ENCODE data around the gene TMEM130.
"Not testable (repeated sequence)": the region's sequence is repeated elsewhere in the genome, so short reads cannot be mapped to it uniquely, and the experiment has no call there.

Gene TMEM130

GRCh38 chr7:98842552-98842951 lies 27.3 kb downstream of the TMEM130 start:
- FAIRE-seq; DNase-seq (ENCODE audit: low spot score): not testable (repeated sequence)

DNA sequence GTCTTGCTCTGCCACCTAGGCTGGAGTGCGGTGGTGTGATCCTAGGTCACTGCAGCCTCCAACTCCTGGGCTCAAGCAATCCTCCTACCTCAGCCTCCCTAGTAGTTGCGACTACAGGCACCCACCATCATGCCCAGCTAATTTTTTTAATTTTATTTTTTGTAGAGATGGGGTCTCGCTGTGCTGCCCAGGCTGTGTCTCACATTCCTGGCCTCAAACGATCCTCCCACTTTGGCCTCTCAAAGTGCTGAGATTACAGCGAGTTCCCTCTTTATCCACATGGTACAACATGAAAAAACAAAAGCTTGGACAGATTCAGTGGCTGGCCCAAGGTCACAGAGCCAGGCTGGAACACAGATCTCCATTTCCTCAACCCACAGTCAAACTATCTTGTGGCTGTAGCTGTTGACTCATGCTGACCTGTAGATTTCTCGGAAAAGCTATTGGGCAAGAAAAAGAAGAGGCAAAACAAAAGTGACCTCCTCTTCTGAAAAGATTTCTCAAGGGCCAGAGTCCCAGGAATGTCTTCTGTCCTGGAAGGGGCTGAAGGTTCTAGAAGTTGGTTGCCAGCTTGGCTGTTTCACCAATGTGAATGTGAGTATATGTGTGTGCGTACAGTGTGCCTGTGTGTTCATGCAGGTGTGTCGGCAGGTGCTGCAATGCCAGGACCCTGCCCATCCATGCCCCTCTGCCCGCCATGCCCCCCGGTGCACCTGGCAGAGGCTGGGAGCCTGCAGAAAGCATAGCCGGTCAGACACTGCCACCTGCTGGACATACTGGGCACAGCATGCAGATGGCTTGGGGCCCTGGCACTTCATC lies 28.4 kb downstream of the TMEM130 start:
- FAIRE-seq (no peak), DNase-seq (ENCODE audit: low spot score) (peak; percentile 52)

- no peak for FAIRE-seq
- no peak for DNase-seq (ENCODE audit: low spot score)
Measured at GRCh38 chr7:98840722-98841121, 29.1 kb downstream of the TMEM130 start.

DNA sequence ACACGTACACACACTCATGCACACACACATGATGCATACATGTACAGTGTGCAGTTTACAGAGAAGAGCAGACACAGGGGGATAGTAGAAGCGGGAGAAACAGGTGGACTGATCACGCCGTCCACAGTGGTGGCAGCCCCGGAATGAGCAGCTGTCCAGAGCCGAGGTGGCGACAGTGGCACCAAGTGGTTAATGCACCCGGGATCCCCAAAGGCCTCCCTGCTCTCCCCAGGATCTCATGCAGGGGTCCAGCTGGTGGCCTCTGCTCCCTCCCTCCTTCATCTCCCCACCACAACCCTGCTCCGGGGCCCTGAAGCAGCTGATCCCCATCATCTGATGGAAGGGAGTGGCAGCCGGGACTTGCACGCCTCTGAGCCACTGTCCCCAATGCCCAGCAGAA lies 29.7 kb downstream of the TMEM130 start:
- FAIRE-seq, result no peak
- no peak for DNase-seq (ENCODE audit: low spot score)

- no peak for DNase-seq (ENCODE audit: low spot score)
- FAIRE-seq, result no peak
Measured at GRCh38 chr7:98837630-98837972, 32.2 kb downstream of the TMEM130 start.

DNA sequence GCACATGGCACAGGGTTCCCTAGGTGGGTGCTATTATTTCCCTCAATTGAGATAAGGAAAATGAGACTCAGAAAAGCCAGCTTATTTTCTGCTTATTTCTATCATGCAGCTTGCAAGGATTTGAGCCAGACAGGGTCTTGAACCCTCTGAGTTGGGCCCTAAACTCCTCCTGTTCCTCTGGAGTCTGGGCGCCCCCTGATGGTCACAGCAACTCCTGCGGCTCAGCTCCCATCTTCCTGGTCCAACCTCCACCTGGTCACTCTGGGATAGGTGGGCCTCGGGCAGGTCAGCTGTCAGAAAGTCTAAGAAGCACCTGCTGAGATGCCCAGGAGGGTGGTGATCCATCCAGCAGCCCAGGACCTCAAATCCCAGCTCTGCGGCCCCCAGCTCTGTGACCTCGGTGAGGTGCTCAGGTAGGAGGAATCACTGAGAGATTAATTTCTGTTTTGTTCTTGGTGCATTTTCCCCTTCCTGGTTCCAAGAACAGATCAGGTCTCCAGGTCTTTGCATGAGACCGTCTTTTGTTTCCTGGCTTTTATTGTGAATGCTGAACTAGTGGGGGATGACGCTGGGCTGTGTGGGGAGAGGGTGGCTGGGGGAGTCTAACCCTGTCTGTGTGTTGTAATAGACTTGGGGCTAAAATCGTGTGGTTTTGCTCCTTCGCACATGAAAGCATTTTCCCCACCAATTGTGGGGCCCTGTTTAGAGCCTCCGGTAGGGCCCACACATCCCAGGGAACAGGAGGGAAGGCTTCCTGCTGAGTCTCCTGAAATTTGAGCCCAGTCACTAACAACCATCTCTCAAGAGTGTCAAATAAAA lies 32.8 kb downstream of the TMEM130 start:
- DNase-seq (ENCODE audit: low spot score) (peak; percentile 27), FAIRE-seq (no peak)

GRCh38 chr7:98834949-98835348 lies 34.9 kb downstream of the TMEM130 start:
- FAIRE-seq, result no peak
- no peak for DNase-seq (ENCODE audit: low spot score)

GRCh38 chr7:98833022-98833421 lies 36.8 kb downstream of the TMEM130 start:
- no peak for DNase-seq (ENCODE audit: low spot score)
- FAIRE-seq, result no peak

GRCh38 chr7:98831641-98832221 lies 38.1 kb downstream of the TMEM130 start:
- DNase-seq (ENCODE audit: low spot score), result no peak

GRCh38 chr7:98830972-98831548 lies 38.8 kb downstream of the TMEM130 start:
- no peak for FAIRE-seq
- no peak for DNase-seq (ENCODE audit: low spot score)

More at GRCh38 chr7:98831641-98832221, 38.1 kb downstream of the TMEM130 start:
- no peak for FAIRE-seq

GRCh38 chr7:98828368-98828767 lies 41.4 kb downstream of the TMEM130 start:
- no peak for FAIRE-seq
- no peak for DNase-seq (ENCODE audit: low spot score)

GRCh38 chr7:98827258-98827657 lies 42.6 kb downstream of the TMEM130 start:
- FAIRE-seq (no peak), DNase-seq (ENCODE audit: low spot score) (no peak)

DNA sequence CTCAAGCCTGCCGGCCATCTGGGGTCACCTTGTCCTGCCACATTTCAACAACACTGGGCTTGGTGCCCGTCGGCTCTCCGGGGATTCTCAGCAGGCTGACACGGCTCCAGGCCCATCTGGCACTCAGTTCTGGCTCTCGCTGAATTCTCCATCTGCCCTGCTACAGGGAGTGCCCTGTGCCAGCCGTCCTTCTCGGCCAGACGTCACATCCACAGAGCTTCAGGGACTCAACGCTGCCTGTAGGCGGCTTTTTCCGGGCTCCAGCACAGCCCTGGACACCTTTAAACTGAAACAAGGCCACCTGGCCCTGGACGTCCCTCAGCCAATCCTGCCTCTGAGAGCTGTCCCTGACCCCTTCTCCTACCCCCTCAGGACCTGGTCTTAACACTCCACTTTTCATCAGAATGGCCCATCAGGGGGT lies 43.0 kb downstream of the TMEM130 start:
- no peak for DNase-seq (ENCODE audit: low spot score)
- FAIRE-seq, result no peak

DNA sequence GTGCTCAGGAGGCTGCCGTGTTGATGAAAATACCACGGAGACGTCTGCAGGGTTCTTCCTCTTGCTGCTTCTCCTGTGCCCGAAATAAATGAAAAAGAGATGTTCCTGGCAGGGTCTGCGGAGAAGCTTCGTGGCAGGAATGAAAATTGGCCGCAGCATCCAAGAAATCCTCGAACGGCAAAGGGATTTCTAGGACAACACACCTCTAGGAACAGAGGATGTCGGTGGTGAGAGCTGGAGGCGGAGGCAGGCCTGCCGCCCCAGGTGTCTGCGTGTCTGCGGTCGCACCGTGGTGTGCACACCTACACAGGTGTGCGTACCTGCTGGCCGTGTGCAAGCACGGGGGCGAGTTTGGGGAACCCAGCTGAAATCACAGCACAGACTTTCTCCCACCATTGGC lies 43.4 kb downstream of the TMEM130 start:
- FAIRE-seq (no peak), DNase-seq (ENCODE audit: low spot score) (no peak)

DNA sequence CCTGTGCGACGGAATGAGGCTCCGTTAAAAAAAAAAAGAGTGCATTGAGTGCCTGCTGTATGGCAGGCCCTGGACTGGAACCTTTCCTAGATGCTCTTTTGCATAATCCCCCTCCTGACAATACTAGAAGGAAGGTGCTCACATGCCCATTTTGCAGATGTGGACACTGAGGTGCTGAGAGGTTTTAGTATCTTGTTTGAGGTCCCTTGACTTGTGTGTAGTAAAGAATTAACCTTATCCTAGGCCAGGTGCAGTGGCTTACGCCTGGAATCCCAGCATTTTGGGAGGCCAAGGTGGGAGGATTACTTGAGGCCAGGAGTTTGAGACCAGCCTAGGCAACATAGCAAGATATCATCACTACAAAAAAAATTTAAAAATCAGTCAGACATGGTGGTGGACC lies 46.6 kb downstream of the TMEM130 start:
- no peak for FAIRE-seq
- no peak for DNase-seq (ENCODE audit: low spot score)

DNA sequence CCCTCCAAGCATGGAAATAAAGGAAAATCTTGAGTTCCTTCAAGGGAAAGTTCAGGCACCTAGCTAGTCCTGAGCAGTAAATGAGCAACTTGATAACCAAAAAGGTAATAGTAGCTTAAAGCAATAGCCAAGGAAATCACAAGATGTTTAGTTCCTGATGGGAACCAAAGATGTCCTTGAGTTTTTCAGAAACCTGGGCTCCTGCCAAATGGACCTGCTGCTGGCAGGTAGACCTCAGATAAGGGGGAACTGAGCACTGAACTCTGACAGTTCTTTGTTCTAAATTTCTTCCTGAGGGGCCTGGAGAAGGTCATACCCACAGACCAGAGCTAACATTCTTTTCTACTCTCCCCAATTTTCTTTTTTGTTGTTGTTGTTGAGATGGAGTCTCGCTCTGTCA lies 48.5 kb downstream of the TMEM130 start:
- DNase-seq (ENCODE audit: low spot score), result no peak
- no peak for FAIRE-seq

DNA sequence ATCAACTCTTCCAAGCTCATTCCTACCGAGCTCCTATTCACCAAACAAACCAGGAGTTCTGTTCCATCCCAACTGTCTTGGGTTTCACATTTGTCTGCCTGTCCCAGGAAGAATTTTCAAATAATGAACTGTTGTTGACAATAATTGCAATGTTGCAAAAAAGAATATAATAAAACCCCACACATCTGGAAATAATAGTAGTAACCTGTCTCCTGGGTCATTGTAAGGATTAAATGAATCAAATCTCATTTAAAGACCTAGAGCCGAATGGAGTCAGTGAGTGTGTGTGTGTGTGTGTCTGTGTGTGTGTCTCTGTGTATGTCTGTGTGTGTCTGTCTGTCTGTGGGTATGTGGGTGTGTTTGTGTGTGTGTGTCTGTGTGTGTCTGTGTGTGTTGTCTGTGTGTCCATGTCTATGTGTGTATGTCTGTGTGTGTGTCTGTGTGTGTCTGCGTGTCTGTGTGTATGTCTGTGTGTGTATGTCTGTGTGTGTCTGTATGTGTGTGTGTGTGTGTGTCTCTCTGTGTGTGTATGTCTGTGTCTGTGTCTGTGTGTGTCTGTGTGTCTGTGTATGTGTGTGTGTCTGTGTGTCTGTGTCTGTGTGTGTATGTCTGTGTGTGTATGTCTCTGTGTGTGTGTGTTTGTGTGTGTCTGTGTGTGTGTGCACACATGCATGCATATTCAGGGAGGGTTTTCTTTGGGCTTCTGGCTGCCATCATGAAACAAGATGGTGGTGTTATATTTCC lies 52.7 kb downstream of the TMEM130 start:
- no peak for FAIRE-seq

GRCh38 chr7:98816241-98816640 lies 53.6 kb downstream of the TMEM130 start:
- no peak for FAIRE-seq
- DNase-seq (ENCODE audit: low spot score), result no peak

More for the DNA sequence above, 52.7 kb downstream of the TMEM130 start:
- DNase-seq (ENCODE audit: low spot score), result no peak

GRCh38 chr7:98815313-98815712 lies 54.5 kb downstream of the TMEM130 start:
- DNase-seq (ENCODE audit: low spot score), result no peak
- no peak for FAIRE-seq

DNA sequence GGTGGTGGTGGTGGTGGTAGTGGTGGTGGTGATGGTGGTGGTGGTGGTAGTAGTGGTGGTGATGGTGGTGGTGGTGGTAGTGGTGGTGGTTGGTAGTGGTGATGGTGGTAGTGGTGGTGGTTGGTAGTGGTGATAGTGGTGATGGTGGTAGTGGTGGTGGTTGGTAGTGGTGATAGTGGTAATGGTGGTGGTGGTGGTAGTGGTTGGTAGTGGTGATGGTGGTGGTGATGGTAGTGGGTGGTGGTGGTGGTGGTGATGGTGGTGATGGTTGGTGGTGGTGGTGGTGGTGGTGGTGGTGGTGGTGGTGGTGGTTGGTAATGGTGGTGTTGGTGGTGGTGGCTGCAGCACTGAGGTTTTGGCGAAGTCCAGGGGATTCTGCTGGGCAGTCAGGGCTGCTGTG lies 58.5 kb downstream of the TMEM130 start:
- FAIRE-seq (no peak), DNase-seq (ENCODE audit: low spot score) (no peak)

- FAIRE-seq (no peak), DNase-seq (ENCODE audit: low spot score) (no peak)
Measured at GRCh38 chr7:98810153-98810802, 59.5 kb downstream of the TMEM130 start.
